ENCODE measurements around the gene FGF14.

The FGF14 gene

DNA sequence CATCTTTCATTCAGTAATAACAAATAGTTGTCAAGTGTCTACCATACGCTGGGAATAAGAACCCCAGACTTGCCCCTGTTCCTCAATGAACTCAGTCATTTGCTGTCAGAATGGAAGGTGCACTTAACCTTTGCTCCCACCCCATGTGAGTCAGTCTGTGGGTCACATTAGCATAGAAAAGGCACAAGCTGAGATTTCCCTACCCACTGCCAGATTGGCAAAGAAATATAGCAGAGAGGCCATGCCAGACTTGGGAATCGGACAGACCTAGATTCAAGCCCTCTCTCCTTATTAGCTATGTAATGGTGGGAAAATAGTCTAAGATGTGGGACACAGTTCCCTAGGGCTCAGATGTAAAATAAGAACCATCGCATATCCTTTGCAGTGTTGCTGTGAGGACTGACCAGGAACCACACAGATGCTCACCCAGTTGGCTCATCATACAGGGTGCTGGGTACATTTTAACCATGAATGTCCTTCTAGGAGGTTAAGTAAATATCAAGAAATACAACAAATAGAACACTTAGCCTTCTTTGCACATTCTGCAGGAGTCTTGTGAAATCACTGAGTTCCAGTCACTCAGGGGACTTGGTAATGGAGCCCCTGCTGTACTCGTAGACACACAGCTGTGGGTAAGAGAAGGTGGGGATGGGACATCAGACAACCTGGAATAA, 218.2 kb downstream of the FGF14 start:
- TF ChIP-seq ZFX (IDR thresholded peaks at IDR 0.05; ENCODE audit: borderline replicate concordance), result no peak
- no peak for TF ChIP-seq CTCF (IDR thresholded peaks at IDR 0.05)
- H3K27ac ChIP-seq, result no peak overlapping the region

- H3K27ac ChIP-seq, result no peak overlapping the region
- TF ChIP-seq CTCF (IDR thresholded peaks at IDR 0.05) (no peak), ZFX (IDR thresholded peaks at IDR 0.05; ENCODE audit: borderline replicate concordance) (no peak)
Measured at GRCh38 chr13:102182170-102182569, 219.7 kb downstream of the FGF14 start.

DNA sequence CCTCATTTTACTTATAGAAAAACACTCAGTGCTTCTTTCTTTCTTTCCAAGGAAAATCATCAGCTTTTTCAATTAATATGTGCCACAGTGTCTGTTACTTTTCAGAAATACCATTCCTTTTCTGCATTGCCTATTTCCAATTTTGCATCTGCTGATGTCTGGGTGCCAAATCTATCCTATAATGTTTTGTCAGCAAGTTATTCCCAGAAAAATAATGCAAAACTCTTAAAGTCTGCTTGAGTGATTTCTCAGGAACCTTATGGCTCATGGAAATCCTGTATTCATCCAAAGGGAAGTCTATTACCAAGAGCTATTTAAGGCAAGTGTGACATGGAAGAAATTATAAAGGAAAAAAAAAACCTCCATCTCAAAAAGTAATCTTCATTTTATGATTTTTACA, 224.4 kb downstream of the FGF14 start:
- TF ChIP-seq CTCF (IDR thresholded peaks at IDR 0.05) (no peak), ZFX (IDR thresholded peaks at IDR 0.05; ENCODE audit: borderline replicate concordance) (no peak)
- H3K27ac ChIP-seq, result no peak overlapping the region

DNA sequence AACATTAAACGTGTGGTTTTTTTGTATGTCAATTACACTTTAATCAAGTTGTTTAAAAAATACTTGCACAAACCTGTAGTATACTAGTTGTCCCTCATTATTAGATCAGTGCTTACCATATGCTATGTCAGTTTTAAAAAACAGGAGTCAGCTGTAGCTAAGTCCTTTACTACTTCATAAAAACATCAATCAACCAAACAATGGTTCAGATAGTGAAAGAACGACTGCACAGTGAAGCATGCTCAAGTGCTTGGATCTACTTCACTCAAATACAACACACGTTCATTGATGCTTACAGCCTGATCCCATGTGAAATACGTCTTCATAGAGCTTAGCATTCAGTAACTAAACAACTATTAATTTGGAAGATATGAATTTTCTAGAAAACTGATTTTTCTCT, 225.0 kb downstream of the FGF14 start:
- no peak overlapping the region for H3K27ac ChIP-seq
- no peak for TF ChIP-seq CTCF (IDR thresholded peaks at IDR 0.05)
- no peak for TF ChIP-seq ZFX (IDR thresholded peaks at IDR 0.05; ENCODE audit: borderline replicate concordance)

GRCh38 chr13:102172406-102172805, 229.4 kb downstream of the FGF14 start:
- no peak overlapping the region for H3K27ac ChIP-seq
- no peak for TF ChIP-seq ZFX (IDR thresholded peaks at IDR 0.05; ENCODE audit: borderline replicate concordance)
- TF ChIP-seq CTCF (IDR thresholded peaks at IDR 0.05), result no peak

GRCh38 chr13:102170305-102170704, 231.5 kb downstream of the FGF14 start:
- no peak overlapping the region for H3K27ac ChIP-seq
- TF ChIP-seq CTCF (IDR thresholded peaks at IDR 0.05) (no peak), ZFX (IDR thresholded peaks at IDR 0.05; ENCODE audit: borderline replicate concordance) (no peak)

DNA sequence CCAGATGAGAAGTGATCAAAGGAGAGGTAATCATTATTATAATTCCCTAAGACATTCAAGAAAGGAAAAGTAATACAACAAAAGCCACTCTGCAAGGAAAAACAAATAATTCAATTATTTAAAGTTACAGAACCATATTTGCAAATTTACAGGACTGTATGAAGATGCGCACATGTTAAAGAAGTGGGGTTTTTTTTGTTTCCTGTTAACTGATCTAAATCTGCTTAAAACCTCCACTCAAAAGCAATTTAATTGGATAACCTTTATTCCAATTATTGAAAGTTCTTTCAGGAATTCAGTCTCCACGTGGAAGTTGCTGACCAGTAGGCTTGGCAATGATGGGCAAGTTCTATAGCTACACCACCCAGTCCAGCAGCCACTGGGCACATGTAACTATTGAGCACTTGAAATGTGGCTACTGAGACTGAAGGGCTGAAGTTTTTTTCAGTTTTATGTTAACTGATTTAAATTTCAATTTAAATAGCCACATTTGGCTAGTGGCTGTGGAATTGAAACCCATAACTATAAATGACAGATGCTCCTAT, 232.3 kb downstream of the FGF14 start:
- TF ChIP-seq ZFX (IDR thresholded peaks at IDR 0.05; ENCODE audit: borderline replicate concordance), result no peak
- TF ChIP-seq CTCF (IDR thresholded peaks at IDR 0.05), result no peak
- no peak overlapping the region for H3K27ac ChIP-seq

Data from 22Rv1 (cell line).